ENCODE measurements around the gene BTN1A1.

BTN1A1 gene

GRCh38 chr6:26532699-26533531 is 32.8 kb downstream of the BTN1A1 start (continued):
- peak; percentile 67; the same call in 1 of the 2 replicates for TF ChIP-seq ZNF449 (tag by site-specific recombination; IDR thresholded peaks at IDR 0.05)
- TF ChIP-seq ZNF416 (tag by site-specific recombination; IDR thresholded peaks at IDR 0.05) = no peak
- no peak for TF ChIP-seq ZNF274 (IDR thresholded peaks at IDR 0.05; ENCODE audit: low read length)
- TF ChIP-seq ZNF274 (tag by site-specific recombination; IDR thresholded peaks at IDR 0.05; ENCODE audit: borderline replicate concordance) = no peak
- TF ChIP-seq SCRT2 (tag by site-specific recombination; IDR thresholded peaks at IDR 0.05) = 0 out of 2 replicates have a peak, but pooled peaks have one; percentile 20
- no peak for TF ChIP-seq ZIC2 (tag by site-specific recombination; IDR thresholded peaks at IDR 0.05)
- no peak for TF ChIP-seq ZNF155 (tag by site-specific recombination; IDR thresholded peaks at IDR 0.05)
- TF ChIP-seq ZSCAN5A (tag by site-specific recombination; IDR thresholded peaks at IDR 0.05) = no peak
- TF ChIP-seq ZNF214 (tag by site-specific recombination; IDR thresholded peaks at IDR 0.05; ENCODE audit: borderline replicate concordance) = no peak
- peak; percentile 31; the same call in 1 of the 2 replicates for TF ChIP-seq ZNF341 (tag by site-specific recombination; IDR thresholded peaks at IDR 0.05; ENCODE audit: low read depth)
- TF ChIP-seq ZNF23 (tag by site-specific recombination; IDR thresholded peaks at IDR 0.05; ENCODE audit: borderline replicate concordance) = no peak
- no peak for TF ChIP-seq ZNF555 (tag by site-specific recombination; conservative IDR thresholded peaks at IDR 0.05)
- no peak for TF ChIP-seq ZNF16 (tag by site-specific recombination; IDR thresholded peaks at IDR 0.05; ENCODE audit: low read depth)
- peak; percentile 92 for TF ChIP-seq ZSCAN30 (tag by site-specific recombination; IDR thresholded peaks at IDR 0.05)
- no peak for TF ChIP-seq BCL6B (tag by site-specific recombination; IDR thresholded peaks at IDR 0.05)
- no peak for TF ChIP-seq ZNF792 (tag by site-specific recombination; IDR thresholded peaks at IDR 0.05)
- 0 out of 2 replicates have a peak, but pooled peaks have one; percentile 36 for TF ChIP-seq GFI1B (tag by site-specific recombination; IDR thresholded peaks at IDR 0.05)
- TF ChIP-seq ZBTB44 (tag by site-specific recombination; IDR thresholded peaks at IDR 0.05) = peak; percentile 64; the same call in 1 of the 2 replicates
- TF ChIP-seq ZNF114 (tag by site-specific recombination; IDR thresholded peaks at IDR 0.05) = no peak
- TF ChIP-seq PRDM1 (tag by site-specific recombination; IDR thresholded peaks at IDR 0.05) = peak; percentile 94
- TF ChIP-seq GLIS1 (tag by site-specific recombination; IDR thresholded peaks at IDR 0.05) = no peak
- TF ChIP-seq ZNF558 (tag by site-specific recombination; IDR thresholded peaks at IDR 0.05) = peak; percentile 26; the same call in 1 of the 2 replicates
- TF ChIP-seq ZFP69B (tag by site-specific recombination; IDR thresholded peaks at IDR 0.05) = peak; percentile 65; the same call in 1 of the 2 replicates
- TF ChIP-seq ZNF529 (tag by site-specific recombination; IDR thresholded peaks at IDR 0.05; ENCODE audit: insufficient replicate concordance) = no peak
- peak; percentile 53 for TF ChIP-seq ZNF513 (tag by site-specific recombination; IDR thresholded peaks at IDR 0.05)
- no peak for TF ChIP-seq BCL11A (tag by site-specific recombination; IDR thresholded peaks at IDR 0.05; ENCODE audit: low read depth)
- TF ChIP-seq ZFP41 (tag by site-specific recombination; IDR thresholded peaks at IDR 0.05; ENCODE audit: borderline replicate concordance) = no peak
- TF ChIP-seq ZNF24 (tag by site-specific recombination; IDR thresholded peaks at IDR 0.05) = peak; percentile 83; the same call in 1 of the 2 replicates
- no peak for TF ChIP-seq ZNF37A (tag by site-specific recombination; IDR thresholded peaks at IDR 0.05)
- no peak for TF ChIP-seq ZNF223 (tag by site-specific recombination; IDR thresholded peaks at IDR 0.05)
- TF ChIP-seq ZNF132 (tag by site-specific recombination; IDR thresholded peaks at IDR 0.05; ENCODE audit: borderline replicate concordance) = no peak
- TF ChIP-seq SP7 (tag by site-specific recombination; IDR thresholded peaks at IDR 0.05) = peak; percentile 73
- no peak for TF ChIP-seq EGR2 (tag by site-specific recombination; IDR thresholded peaks at IDR 0.05; ENCODE audit: low read depth)
- no peak for TF ChIP-seq ZNF311 (tag by site-specific recombination; IDR thresholded peaks at IDR 0.05; ENCODE audit: borderline replicate concordance)
